HEK293T (cell line): Measurements from ENCODE around the gene CCDC85A.

Experiments used
- BHLHE40 ChIP-seq: fragments of 450-650 bp; IDR thresholded peaks from 2 replicates; pipeline ENCODE4 v1.6.1; 2016; ENCODE audit warnings: mild to moderate bottlenecking, moderate library complexity, borderline replicate concordance
- ELF4 ChIP-seq: fragments of 450-650 bp; IDR thresholded peaks from 2 replicates; pipeline ENCODE4 v1.6.1; 2017; ENCODE audit warnings: antibody characterized with exemption
- FOXA1 ChIP-seq: fragments of 450-650 bp; IDR thresholded peaks from 2 replicates; pipeline ENCODE4 v1.6.1; 2016; ENCODE audit warnings: mild to moderate bottlenecking
- L3MBTL2 ChIP-seq: fragments of 450-650 bp; conservative IDR thresholded peaks from 2 replicates; pipeline ENCODE4 v1.6.1; 2016; ENCODE audit warnings: mild to moderate bottlenecking
- SP1 ChIP-seq: fragments of 450-650 bp; IDR thresholded peaks from 2 replicates; pipeline ENCODE4 v1.6.1; 2017
- SUZ12 ChIP-seq: fragments of 450-650 bp; IDR thresholded peaks from 2 replicates; pipeline ENCODE4 v1.6.1; 2016; ENCODE audit warnings: mild to moderate bottlenecking
- TARDBP ChIP-seq: fragments of 450-650 bp; IDR thresholded peaks from 2 replicates; pipeline ENCODE4 v1.6.1; 2016

GRCh38 chr2:56335101-56335500, 151.3 kb downstream of the CCDC85A start:
- TF ChIP-seq L3MBTL2: no peak
- no peak for TF ChIP-seq TARDBP
- no peak for TF ChIP-seq FOXA1
- TF ChIP-seq SUZ12: no peak
- no peak for TF ChIP-seq BHLHE40
- TF ChIP-seq ELF4: no peak
- TF ChIP-seq SP1: no peak
